Endometrium (tissue), 2 donors: ENCODE measurements around the gene PLN.
A peak's percentile ranks its signal among the peaks of the same experiment; 100 is the strongest.

Source experiments
- FAIRE-seq: peaks from 2 replicates; lab custom pipeline; 2012; peaks lifted over from hg19 to GRCh38; lab: Jason Lieb, UNC
- donor health status: control.
- donor health status: control.

Gene PLN

DNA sequence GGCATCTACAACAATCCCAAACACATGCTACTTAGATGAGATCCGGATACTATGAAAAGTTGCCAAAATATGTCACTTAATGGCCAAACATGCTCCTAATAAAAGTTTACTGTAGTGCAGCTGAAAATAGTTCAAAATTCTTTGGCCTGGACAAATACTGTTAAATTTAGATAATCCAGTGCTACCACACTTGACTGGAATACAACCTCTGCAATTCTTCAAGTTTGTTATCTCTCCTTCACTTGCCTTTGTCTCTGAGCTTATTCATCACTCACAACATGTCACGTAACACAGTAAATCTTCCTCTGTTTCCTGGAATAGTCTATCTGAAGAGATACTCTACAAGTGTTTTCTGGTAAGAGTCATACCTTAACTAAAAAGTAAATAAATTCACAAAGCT is 10.5 kb upstream of the PLN start:
- FAIRE-seq = peak; percentile 65

DNA sequence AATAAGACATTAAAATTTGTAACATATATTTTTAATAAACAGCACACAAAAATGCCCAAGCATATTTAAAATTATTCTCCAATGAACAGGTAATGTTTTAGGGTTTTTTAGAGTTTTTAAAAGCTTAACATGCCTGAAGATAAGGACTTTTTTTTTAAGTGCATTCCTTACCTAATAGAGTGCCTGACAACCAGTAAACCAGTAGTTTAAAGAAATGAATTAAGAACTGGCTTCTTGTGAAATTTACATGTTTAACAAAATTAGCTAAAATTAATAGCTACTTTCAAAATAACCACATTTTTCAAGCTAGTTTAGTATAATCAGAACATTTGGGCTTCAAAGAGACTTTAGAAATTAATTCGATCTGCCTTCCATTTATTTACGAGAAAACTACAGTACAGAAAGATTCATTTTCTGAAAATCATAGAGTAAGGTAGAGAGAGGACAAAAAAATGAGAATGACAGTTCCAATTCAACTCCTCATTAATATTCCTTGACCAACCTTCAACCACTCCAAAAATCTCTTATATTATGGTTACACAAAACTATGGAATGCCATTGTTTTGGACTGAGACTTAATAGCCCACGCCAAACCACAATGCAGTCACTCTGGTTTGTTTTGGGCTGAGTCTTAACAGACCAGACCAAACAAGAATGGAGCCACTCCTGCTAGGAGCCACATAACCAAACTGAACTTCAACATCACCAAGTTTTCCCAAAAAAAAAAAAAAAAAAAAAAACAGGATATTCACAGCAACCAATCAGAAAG is 5.7 kb upstream of the PLN start:
- FAIRE-seq = peak; percentile 51

DNA sequence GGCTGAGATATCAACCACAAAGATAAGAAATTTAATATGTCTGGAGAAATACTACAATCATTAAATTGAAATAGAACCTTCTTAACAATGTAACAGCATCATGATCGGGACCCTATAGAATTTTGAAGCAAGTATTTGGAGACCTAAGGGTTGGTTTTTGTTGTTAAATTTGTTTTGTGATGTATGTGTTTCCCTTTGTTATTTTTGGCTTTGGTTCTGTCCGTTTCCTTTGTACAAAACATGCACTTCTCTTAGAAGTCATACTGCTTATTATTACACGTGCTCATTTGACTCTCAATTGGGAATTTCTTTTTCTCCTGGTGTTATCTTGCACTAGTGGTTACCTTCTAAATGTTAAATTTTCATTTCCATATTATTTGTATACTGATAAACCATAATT is 4.0 kb upstream of the PLN start:
- FAIRE-seq = no peak

DNA sequence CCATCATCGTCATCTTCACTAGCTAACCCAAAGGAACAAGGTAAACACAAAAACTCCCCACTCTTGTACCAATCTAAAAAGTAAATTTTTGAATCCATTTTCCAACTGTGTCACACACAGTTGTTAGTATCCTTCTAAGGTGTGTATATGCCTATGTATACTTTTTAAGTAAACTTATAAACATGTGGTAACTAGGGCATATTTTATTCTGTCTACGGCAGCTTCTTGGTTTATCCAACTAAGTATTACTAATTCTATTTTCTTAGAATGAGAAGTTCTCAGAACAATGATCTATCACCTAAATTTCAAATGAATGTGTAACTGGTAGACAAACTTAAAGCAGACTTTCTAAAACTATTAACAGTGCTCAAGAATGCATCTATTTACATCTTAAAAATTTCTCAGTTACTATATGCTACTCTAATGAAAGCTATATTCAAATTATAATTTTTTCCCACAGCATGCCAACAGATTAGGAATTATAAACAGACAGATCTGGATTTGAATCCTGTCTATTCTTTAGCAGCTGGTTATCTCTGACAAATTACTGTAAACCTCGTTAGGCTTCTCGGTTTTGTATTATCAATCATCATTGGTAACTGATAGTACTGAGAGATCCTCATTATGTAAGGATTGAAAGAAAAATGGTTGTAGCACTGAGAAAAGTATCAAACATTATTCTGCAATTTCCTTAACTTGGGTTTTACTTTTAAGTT is 1.8 kb upstream of the PLN start:
- no peak for FAIRE-seq

DNA sequence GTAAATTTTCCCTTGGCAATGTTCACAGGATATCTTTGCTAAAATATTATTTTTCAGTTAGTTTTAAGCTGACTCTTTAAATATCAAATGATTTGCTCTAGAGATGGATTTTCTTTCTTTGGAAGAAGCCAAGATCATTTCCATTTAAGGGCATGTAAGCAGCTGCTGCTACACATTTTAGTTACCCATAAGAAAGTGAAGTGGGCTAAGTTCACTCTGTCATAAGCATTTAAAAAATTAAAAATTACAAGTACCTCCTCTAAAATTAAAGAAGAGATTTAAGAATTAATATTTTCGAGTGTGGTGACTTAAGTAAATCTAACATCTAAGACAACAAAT is 1.2 kb upstream of the PLN start:
- no peak for FAIRE-seq

DNA sequence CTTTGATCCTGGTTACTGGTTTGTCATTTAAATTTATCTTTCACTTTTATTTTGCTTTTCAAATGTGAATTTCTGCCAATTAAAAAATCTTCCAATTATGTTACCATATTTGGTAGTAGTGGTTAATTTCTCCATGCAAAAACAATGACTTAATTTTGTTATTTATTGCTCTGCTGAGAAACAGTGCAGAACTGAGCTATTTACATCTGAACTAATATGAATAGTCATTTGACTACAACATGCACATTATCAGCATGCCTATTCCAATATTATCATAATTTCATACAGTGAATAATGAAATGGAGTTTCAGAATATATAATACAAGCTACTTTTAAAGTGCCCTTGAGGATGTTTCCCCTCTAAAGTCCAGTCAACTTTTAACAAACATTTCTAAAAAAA is 517 bp downstream of the PLN start:
- FAIRE-seq = no peak

DNA sequence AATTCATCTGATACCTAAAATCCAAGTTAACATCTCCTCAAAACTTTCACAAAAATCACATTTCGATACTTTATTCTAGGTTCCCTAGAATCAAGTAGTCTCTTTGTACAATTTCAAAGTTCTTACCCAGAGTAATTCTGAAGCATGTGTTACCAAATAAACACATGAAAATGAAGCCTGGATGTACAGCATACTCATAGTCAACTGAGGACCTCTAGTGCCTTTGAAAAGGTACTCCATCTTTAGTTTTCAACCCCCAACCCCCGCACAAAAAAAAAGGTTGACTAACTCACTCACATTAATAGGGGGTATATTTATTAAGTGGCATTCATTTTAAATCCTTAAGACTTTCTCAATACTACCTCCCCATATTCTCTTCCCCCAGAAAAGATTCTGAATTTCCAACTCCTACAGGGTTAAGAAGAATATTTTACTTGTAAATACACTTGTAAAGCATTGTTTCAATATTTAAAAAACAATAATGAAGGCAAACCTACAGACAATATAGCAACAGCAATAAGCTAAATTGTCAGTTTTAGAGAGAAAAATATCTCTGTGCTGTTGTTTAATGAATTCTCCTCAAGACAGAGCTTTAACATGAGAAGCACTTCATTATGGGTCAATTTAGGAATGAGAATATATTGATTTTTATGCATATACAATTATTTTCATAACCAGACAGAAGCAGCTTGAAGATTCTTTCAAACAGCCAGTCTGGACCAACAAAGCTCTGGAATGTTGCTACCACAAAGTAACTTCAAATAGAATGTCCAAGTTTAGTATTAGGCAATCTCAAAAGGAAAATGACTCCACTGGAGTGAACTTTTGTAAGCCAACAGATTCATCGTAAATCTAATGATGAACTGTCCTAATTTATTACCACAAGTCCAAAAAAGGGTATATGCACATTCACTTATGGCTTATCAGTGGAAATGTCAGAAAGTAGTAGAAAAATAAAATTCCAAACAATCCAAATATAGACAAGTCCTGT is 3.3 kb downstream of the PLN start:
- FAIRE-seq = peak; percentile 84

DNA sequence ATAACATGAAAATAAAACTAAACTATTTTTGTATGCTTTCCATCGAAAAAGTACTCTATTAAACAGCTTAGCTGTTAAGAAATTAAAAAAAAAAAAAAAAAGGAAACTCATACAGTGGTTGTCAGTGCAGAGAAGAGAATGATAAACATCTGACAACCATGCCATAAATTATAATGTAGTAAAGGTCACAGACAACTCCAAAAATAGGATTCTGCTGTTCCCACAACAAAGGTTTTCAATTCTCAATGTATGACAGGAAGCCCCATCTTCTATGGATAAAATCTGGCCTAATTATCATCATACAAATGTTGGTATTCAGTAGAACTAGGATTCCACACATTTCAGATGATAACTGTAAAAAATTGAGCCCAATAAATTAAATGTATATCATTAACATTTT is 5.0 kb downstream of the PLN start:
- FAIRE-seq = no peak

DNA sequence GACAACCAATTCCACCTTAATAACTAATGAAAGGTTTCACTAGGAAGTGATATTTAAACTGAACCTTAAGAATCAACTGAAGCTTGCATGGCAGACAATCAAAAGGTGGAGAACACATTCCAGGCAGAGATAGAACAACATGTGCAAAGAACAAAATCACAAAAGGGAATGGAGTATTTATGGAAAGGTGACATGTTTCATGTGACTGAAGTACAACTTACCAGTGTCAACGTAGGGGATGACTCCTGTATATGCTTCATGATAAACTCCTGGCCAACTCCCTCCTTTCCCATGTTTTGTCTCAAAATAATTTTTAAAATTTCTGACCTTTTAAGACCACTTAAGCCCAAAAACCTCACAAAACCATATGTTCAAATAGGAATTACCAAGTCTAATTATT is 6.6 kb downstream of the PLN start:
- no peak for FAIRE-seq

DNA sequence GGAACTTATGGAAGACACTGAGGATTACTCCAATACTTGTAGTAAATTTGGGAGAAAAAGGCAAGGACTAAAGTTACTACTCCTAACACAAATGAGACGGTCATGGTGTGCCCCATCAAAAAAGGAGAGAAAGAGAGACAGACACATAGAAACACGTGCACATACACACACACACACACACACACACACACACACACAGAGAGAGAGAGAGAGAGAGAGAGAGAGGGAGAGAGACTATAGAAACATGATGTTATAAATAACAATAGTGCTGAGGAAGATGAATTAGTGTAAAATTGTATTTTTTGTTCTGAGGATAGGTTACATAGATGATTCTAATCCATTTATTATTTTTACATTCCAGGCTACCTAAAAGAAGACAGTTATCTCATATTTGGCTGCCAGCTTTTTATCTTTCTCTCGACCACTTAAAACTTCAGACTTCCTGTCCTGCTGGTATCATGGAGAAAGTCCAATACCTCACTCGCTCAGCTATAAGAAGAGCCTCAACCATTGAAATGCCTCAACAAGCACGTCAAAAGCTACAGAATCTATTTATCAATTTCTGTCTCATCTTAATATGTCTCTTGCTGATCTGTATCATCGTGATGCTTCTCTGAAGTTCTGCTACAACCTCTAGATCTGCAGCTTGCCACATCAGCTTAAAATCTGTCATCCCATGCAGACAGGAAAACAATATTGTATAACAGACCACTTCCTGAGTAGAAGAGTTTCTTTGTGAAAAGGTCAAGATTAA is 10.5 kb downstream of the PLN start:
- no peak for FAIRE-seq

DNA sequence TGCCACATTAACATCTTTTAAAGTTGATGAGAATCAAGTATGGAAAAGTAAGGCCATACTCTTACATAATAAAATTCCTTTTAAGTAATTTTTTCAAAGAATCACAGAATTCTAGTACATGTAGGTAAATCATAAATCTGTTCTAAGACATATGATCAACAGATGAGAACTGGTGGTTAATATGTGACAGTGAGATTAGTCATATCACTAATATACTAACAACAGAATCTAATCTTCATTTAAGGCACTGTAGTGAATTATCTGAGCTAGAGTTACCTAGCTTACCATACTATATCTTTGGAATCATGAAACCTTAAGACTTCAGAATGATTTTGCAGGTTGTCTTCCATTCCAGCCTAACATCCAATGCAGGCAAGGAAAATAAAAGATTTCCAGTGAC is 11.6 kb downstream of the PLN start:
- no peak for FAIRE-seq

DNA sequence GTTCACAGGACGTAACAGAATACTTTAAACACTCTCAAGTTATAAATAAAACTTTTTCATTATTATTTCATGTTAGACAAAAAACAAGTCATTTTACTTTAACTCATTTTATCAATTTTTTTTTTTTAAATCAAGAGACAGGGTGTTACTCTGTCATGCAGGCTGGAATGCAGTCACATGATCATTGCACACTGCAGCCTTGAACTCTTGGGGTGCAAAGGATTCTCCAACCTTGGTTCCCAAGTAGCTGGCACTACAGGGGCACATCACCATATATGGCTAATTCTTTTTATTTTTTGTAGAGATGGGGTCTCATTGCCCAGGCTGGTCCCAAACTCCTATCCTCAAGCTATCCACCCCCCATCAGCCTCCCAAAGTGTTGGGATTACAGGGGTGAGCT is 14.2 kb downstream of the PLN start:
- FAIRE-seq = no peak

DNA sequence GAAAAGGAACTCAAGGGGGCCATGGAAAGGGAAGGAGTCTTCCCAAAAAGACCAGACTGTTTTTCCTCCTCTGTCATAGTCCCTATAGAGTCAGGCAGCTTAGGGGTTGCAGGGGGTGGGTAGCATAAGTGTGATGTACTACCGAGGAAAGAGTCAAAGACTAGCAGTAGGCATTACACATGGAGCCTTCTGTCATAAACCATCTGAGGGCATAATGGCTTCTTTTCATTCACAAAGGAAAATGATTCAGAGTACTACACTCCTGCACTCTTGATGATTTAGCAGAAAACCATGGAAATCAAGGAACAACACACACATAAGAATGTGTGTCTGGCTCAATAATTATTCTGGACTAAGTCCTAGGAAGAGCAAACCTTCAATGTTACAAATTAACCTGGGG is 14.9 kb downstream of the PLN start:
- no peak for FAIRE-seq

DNA sequence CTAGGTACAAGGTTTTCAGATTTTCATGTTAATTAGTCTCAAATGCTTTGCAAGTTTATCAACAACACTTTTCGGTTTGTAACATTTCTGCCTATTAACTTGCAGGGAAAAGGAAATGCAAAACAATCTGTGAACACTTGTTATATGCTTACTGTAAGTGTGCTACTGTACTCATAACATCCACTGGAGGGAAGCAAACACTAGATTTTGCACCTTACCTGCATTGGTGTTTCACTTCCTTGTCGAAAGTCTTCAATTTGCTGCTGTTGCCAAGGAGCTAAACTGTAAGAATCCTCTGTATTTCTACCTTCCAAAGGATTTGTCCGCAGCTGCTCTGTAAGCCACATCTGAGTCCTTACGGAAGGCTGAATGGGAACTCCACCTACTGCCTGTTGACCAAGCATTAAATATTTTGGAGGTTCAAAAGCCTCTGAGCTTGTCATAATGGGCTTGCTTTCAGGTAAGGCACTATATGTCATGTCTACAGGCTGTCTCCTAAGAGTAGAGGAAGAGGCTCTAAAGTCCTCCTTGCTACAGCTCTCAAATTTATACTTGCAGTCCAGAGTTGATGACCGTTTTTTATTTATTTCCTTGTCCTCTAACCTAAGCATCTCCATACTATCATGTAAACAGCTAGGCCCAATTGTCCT is 17.3 kb downstream of the PLN start:
- FAIRE-seq = peak; percentile 48

DNA sequence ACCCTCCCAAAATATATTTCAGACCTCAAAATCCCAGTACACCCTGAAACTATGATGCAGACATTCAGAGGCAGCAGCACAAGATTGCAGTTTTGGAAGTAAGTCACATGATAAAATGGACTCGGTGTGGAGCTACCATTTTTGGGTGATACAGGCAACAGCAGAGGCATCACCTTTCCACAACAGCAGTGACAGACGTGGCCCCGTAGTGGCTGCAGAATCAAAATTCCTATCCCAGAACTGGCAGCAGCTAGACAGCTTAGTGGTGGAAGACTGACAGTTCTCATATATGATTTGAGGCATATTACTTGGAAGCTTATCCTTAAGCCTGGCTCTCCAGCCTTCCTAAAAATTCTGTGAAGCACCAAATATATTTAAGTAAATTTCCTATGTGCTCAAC is 19.9 kb downstream of the PLN start:
- no peak for FAIRE-seq

DNA sequence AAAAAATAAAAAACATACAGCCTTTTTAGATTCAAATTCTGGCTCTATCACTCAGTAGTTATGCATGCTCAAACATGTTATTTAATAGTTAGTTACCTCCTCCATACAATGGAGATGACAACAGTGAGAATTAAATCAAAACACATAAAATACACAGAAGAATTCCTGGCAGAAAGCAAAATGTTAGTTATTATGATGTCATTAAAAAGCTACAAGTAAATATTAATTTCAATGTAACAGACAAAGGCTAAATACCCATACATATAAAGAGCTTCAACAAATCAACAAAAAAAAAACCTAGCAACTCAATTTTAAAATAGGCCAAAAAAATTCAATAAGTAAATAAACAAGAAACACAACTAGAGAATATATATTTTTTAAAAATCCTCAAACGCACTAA is 21.4 kb downstream of the PLN start:
- peak; percentile 76 for FAIRE-seq

DNA sequence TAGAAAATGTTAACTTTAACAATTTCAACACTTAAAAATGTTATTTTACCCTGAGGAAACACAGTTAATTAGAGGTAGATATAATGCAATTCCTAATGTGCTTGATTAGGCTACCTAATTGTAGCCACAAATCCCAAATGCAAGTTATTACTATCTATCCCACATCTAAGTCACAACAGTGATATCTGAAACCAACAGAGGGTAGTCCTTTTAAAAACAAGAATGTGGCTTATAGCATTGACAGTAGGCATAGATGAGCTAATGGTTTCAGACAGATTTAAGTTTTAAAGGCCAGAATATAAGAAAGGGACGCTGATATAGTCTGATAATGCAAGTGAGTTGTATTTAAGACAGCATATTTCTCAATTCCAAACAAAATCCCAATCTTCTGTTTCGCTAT is 23.0 kb downstream of the PLN start:
- no peak for FAIRE-seq

DNA sequence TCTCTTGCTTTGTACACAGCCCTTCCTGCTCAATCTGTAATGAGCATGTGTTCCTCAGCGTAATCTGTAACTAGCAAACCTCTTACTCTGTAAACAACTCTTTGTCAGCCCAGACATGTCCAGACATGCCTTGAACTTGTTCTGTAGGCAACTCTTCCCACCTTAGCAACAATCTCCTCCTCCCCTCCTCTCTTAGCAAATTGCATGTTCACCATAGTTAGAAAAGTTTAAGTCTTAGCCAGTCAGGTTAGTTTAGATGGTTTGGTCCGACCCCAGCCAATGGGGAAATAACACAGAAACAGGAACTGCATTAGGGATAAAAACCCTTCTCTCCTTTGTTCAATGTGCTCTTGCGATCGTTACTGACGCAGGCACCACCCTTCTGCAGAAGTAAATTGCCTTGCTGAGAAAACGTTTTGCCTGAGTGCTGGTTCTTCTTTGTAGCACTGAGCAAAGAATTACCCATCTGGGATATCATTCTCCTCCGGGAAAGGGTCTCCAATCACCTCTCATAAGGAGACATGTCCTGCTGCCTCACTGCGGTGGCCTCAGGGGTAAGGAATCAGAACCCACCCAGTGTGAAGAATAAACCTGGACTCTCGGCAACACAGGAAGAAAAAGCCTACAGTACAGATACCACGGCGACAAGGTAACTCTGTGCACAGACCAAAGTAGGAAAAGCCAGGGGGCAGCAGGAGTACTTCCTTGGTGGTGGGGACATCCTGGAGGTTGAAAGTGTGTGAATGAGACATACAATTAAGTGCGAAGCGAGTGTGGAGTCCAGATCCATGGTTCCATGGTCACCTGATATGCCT is 26.2 kb downstream of the PLN start:
- FAIRE-seq = no peak

DNA sequence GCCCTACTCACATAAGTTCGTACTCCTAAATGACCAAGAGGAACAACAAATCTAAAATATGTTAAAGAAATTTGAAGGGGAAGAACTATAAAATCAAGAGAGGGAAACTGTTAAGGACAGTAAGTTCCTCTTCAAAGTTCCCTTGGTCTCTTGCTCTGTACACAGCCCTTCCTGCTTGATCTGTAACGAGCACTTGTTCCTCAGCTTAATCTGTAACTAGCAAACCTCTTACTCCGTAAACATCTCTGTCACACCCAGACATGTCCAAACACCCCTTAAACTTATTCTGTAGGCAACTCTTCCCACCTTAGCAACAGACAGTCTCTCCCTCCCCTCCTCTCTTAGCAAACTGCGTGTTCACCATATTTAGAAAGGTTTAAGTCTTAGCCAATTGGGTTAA is 29.9 kb downstream of the PLN start:
- no peak for FAIRE-seq

DNA sequence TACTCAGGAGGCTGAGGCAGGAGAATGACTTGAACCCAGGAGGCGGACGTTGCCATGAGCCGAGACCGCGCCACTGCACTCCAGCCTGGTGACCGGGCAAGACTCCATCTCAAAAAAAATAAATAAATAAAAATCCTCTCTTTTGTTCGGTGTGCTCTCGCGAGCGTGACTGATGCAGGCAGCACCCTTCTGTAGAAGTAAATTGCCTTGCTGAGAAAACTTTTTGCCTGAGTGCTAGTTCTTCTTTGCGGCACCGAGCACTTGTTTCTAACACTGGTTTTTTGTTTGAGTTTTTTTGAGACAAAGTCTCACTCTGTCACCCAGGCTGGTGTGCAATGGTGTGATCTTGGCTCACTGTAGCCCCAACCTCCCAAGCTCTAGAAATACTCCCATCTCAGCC is 30.5 kb downstream of the PLN start:
- no peak for FAIRE-seq

DNA sequence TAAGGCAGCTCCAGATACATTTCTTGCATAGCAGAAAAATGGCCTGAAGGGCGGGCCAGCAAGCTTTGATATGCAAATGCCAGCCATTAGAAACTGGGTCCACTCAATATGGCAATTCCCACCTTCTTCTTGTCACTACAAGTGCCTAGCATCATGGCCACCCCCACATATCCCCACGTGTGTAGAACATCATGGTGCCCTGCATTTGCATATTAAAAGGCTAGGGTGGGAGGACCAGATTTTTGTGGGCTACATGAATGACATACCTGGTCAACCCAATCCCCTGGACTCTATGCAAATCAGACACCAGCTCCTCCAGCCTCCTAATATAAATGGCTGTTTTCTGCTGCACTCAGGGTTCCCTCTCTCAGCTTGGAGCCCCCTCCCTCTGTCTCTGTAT is 31.7 kb downstream of the PLN start:
- FAIRE-seq = no peak
